ES-I3 (cell line): ENCODE results near the gene SIGLEC11.

Experiments
- H3K36me3 ChIP-seq: 2 replicates; pipeline ENCODE4 v1.6.1; 2013; ENCODE audit warnings: mild to moderate bottlenecking, low read length, control low read depth, moderate library complexity; ENCODE audit not compliant: insufficient read depth
- H3K4me1 ChIP-seq: 2 replicates; pipeline ENCODE4 v1.6.1; 2013; ENCODE audit warnings: mild to moderate bottlenecking, control low read depth, low read length; ENCODE audit not compliant: insufficient read depth
- H3K9ac ChIP-seq: 2 replicates; pipeline ENCODE4 v1.6.1; 2013; ENCODE audit warnings: low read depth, mild to moderate bottlenecking, low read length, moderate library complexity
- H3K9me3 ChIP-seq: 2 replicates; pipeline ENCODE4 v1.6.1; 2013; ENCODE audit warnings: mild to moderate bottlenecking, low read length, moderate library complexity; ENCODE audit not compliant: control insufficient read depth, insufficient read depth

SIGLEC11 gene

DNA sequence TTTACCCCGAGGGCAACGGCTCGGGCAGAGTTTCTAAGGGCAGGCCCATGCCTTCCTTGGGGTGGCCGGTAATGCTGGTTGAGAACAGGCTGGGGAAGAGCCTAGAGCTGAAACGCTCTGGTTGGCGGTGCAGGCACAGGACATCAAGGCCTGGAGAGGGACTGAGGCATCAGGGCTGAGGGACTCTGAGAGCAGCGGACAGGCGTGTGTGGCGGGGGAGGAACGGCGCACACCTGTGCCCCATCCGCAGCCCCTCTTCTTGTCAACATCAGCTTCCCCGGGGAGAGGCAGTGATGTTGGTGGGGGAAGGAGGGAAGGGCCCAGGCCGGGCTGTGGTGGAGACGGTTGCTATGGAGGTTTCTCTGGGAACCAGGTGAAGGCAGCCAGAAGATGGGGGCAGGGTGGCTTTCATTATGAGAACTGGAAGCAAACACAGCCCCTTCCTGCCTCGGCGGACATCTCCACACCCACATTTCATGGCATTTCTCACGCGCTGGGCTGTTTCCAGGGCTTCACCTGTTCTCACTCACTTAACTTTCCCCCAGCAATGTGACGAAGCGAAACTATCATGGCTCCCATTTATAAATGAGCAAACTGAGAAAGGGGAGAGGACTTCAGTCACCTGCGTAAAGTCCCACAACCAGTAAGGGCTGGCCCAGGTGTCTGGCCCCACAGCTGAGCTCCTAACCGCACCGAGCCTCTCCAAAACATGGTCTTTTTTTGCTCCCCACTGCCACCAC lies 40.2 kb downstream of the SIGLEC11 start:
- Histone ChIP-seq H3K9me3 (no peaks in the 10 kb centered on the region), H3K9ac (no peak overlapping the region), H3K4me1 (peaks cover 7% of the 10 kb centered on the region; the same call in 1 of the 2 replicates), H3K36me3 (peaks cover 8% of the 10 kb centered on the region; the same call in 1 of the 2 replicates)

DNA sequence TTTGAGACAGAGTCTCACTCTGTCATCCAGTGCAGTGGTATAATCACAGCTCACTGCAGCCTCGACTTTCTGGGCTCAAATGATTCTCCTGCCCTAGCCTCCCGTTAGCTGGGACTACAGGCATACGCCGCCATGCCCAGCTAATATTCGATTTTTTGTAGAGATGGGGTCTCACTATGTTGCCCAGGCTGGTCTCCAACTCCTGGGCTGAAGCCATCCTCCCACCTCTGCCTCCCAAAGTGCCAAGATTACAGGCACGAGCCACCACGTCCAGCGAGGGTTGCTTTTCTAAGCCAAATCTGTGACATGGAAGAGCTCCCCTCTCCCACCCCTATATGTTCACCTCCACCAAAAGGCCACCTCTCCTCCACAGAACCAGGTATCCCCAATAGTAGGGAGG lies 42.9 kb downstream of the SIGLEC11 start:
- Histone ChIP-seq H3K9me3 (no peaks in the 10 kb centered on the region), H3K4me1 (peaks cover 7% of the 10 kb centered on the region; the same call in 1 of the 2 replicates), H3K36me3 (peaks cover 10% of the 10 kb centered on the region), H3K9ac (no peak overlapping the region)

DNA sequence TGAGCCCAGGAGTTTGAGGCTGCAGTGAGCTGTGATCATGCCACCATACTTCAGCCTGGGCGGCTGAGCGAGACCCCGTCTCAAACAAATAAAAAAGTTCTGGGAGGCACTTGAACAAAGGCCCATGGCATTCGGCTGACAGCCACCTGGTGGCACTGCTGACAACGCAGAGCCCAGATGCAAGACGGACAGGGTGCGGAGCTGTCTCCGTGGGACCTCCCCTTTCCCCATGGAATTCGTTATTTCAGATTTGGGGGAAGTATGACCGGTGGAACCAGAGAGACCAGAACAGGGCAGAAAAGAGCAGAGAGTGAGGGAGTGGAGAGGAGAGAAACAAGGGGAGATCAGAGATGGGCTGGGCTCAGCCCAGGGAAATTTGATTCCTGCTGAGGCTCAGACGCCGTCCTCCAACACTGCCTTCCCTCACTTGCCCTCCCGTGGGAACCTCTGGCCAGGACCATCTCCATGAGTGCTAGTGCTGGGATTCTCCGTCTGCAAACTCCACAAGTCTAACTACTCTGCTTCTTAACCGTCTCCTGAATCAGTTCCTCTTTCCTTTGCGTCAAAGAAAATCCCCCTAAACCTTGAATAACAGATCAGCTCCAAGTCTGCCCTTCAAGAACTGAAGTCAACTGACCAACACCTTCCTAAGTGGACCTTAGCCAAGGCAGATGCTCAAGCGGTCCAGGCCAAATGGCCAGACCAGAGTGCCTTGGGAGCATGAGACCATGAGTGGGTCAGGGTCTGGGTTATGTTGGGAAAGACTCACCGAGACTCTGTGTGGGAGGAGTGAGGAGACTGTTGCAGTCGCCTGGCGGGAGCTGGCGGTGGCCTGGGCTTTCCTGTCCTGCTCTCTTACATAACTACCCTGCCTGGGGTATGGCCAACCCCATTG lies 43.9 kb downstream of the SIGLEC11 start:
- Histone ChIP-seq H3K4me1 (peaks cover 7% of the 10 kb centered on the region; the same call in 1 of the 2 replicates), H3K9ac (no peak overlapping the region)

DNA sequence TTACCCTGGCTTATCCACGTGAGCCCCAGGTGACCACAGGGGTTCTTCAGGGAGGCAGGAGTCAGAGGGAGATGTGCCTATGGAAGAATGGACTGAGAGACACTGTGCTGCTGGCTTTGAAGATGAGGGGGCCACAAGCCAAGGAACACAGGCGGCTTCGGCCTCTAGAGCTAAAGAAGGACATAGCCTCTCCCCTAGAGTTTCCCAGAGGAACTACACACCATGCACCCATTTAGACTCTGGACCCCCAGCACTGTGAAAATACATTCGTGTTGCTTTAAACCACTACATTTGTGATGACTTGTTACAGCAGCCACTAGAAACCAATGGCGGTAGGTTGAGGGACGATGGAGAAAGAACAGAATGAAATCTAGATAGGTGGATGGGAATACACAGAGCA lies 45.7 kb downstream of the SIGLEC11 start:
- H3K36me3 ChIP-seq: peaks cover 7% of the 10 kb centered on the region

More for the DNA sequence above, 43.9 kb downstream of the SIGLEC11 start:
- H3K36me3 ChIP-seq: peaks cover 10% of the 10 kb centered on the region
- H3K9me3 ChIP-seq: no peaks in the 10 kb centered on the region

DNA sequence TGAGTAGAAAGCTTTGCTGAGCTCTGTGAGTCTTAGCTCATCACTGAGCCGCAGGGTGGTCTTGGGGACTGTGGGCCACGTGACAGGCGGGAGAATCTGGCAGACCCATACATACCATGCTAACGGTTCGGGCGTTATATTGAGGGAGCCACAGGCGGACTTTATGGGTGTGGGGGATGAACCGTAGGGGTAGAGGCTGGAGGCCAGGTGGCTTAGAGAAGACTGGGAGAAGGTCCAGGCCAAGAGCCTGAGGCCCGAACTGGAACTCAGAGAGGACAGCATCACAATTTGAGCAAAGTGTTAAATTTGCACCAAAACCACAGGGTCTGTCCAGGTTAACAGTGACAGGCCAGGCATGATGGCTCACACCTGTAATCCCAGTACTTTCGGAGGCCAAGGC lies 47.3 kb downstream of the SIGLEC11 start:
- Histone ChIP-seq H3K9ac (no peak overlapping the region), H3K36me3 (peaks cover 7% of the 10 kb centered on the region), H3K9me3 (no peaks in the 10 kb centered on the region), H3K4me1 (peaks cover 7% of the 10 kb centered on the region; the same call in 1 of the 2 replicates)

More for the DNA sequence above, 45.7 kb downstream of the SIGLEC11 start:
- H3K9me3 ChIP-seq: no peaks in the 10 kb centered on the region
- H3K9ac ChIP-seq: no peak overlapping the region
- peaks cover 7% of the 10 kb centered on the region; the same call in 1 of the 2 replicates for H3K4me1 ChIP-seq

DNA sequence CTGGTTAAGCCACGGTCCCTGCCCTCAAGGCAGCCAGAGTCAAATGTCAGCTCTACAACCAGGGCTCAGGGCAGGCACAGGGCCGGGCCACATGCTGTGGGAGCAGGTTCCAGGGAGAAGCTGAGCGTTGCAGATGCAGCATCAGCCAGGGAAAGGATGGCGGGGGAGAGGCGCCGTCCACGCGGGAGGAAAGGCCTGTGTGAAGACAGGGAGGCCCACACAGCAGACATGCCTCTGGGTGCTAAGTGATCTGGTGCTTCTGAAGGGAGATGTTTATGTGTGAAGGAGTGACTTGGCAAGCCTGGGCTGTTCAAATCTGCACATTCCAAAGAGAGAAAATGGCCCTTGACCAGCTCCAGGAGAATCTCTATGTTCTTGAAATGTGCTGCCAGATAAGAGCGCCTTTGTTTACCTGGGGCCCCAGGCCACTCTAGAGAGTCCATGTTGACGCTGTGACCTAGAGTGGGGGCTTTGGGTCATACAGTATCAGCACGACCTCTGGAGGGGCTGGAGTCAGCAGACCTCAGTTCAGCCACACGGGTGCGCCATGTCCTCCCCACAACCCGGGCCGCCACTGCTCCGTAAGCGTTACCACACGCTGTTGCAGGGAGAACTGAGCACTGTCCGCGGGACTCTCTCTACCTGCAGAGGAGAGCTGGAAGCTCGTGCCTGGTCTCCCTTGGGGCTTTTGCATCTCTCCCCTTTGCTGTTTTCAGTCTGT lies 47.8 kb downstream of the SIGLEC11 start:
- Histone ChIP-seq H3K36me3 (peaks cover 7% of the 10 kb centered on the region), H3K9ac (no peak overlapping the region), H3K9me3 (no peaks in the 10 kb centered on the region), H3K4me1 (peaks cover 7% of the 10 kb centered on the region; the same call in 1 of the 2 replicates)

DNA sequence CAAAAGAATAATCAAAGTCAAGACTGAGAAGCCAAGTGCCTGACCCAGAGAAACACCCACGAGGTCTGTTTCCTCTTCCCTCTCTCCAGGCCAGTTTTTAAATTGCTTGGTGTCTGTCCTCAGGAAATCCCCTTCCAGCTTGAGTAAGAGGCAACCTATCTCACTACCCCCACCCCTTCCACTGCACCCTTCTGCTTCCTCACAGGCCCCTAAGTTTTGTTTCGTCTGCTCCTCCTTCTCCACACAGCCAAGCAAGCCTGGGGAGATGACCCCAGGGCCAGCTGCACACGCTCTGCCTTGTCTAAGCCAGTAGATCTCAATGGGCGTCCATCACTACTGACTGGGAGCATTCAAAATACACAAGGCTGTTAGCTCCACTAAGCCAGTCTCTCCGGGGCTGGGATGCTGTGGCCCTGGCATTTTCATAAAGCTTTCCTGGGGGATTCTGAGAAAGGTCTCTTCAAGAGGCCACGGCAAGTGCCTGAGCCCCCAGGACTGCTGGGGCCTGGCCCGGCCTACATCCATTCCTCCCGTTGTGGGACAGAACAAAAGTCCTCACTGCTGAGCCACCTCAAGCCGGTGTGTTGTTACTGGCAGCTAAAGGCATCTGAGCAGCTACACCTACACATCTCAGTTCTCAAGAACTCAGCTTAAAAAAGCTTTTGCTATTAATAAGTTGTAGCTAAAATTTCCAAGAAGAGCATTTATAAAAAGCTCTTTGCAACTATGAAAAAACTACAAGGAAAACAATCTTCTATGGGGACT lies 49.4 kb downstream of the SIGLEC11 start:
- H3K4me1 ChIP-seq: no peaks in the 10 kb centered on the region
- H3K9me3 ChIP-seq: no peaks in the 10 kb centered on the region
- H3K9ac ChIP-seq: no peak overlapping the region
- peaks cover 7% of the 10 kb centered on the region for H3K36me3 ChIP-seq

DNA sequence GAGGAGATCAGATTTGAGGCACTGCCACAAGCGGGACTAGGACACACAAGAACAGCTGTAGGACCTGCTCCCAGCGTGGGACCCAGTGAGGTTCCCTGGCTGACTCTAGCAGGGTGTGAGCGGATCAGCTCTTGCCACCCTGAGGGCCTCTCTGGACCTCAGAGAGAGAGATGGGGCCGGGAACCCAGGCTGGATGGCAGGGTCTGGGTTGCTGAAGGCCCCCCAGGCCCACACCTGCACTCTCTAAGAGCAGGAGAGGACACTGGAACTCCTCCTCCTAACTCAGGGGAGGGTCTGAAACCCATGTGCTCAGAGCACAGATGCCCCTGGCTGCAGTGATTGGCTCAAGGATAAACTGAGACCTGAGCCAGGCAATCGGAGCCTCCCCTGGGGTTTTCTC lies 50.8 kb downstream of the SIGLEC11 start:
- Histone ChIP-seq H3K9ac (no peak overlapping the region), H3K9me3 (no peaks in the 10 kb centered on the region), H3K36me3 (peaks cover 4% of the 10 kb centered on the region), H3K4me1 (no peaks in the 10 kb centered on the region)

DNA sequence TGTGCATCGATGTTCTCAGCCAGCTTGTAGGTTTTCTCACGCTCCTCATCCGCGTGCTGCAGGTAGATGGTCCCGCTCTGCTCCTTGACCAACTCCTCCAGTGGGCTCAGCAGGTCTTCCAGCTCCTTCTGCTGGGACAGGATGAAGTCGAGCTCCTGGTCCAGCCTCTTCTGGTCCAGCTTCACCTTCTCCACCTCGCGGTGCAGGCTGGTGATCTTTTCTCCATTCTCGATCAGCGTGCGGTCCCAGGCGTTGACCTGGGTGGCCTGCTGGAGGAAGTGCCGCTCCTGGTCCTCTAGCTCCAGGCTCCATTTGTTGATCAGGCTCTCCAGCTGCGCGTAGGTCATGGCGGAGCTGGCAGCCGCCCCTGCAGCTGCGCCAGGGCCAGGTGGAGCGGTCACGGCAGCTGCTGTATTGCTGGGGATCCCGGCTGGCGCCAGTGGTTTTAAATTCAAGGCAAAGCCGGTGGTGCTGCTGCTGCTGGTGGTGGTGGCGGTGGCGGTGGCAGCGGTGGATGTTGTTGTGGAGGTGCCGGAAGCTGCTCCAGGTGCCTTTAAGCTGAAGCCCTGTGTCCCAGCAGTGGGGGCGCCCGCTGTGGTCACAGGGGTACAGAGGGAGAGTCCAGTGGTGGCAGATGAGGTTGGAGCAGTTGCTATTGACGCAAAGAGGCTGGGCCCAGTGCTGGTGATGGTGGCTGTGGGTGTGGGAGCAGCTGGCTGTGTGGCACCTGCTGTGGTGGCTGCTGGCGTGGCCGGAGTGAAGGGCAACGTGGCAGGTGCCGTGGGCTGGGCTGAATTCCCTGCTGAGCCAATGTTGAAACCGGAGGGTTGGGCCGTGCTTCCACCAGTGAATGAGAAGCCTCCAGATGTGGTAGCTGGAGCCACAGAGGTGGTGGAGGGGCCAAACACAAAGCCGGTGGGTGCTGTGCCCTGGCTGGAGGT lies 52.2 kb downstream of the SIGLEC11 start:
- Histone ChIP-seq H3K4me1 (no peaks in the 10 kb centered on the region), H3K9ac (no peak overlapping the region), H3K9me3 (no peaks in the 10 kb centered on the region), H3K36me3 (no peaks in the 10 kb centered on the region; the same call in 1 of the 2 replicates)

DNA sequence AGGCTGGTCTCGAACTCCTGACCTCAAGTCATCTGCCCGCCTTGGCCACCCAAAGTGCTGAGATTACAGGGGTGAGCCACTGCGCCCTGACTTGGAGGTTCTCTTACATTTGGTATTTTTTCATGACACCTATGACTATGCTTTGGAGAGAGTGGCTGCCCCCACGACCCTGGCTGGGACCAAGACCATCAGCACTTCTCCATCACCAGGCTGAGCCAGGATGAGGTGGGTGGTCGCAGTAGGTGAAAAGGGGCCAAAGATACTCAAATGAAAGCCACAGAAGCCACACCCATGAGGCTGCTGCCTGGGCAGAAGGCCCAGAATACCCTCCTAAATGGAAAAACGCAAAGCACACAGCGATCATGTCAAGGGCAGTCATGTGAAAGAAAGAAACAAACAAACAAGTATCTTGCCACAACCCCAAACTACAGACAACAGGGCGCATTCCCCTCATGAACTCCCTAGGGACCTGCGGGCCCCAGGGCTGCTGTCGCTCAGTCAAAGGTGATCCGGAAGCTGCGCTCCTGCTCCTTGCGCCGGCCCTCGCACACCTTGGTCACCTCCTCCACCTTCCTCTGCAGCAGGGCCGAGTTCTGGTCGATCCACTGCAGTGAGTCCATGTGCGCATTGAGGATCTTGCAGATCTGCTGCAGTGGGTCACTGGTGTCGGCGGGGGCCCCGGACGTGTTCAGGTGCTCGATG lies 53.1 kb downstream of the SIGLEC11 start:
- H3K9ac ChIP-seq: no peak overlapping the region

DNA sequence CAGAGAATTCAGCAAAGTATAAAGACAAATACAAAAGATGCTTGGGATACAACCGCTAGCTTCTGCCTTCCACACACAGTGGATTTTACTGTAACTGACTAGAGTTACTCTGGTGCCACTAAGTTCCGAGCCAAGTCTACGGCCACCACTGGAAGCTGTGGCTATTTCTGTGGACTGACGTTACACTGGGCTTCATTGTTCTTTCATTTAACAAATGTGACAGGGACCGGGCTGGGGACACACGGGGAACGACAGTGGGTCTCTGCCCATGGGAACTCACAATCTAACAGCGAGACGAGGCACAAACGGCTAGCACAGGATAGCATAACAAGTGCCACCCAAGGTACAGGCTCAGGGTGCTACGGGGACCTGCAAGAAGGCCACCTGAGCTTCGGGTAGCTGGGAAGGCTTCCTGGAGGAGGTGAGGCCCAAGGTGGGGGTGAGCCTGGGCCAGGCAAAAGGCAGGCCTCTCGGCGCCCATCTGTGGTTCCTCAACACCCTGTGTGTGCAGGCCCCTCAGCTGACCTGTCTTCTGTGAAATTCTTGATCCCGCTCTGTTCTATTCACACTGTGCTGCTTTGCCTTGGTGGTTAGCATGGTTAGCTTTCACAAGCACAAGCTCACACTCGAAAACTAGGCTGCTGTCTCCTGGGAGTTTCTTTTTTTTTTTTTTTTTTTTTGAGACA lies 54.0 kb downstream of the SIGLEC11 start:
- no peak overlapping the region for H3K9ac ChIP-seq
- H3K9me3 ChIP-seq: no peaks in the 10 kb centered on the region
- H3K36me3 ChIP-seq: no peaks in the 10 kb centered on the region; the same call in 1 of the 2 replicates
- H3K4me1 ChIP-seq: no peaks in the 10 kb centered on the region

More for the DNA sequence above, 53.1 kb downstream of the SIGLEC11 start:
- Histone ChIP-seq H3K36me3 (no peaks in the 10 kb centered on the region; the same call in 1 of the 2 replicates), H3K4me1 (no peaks in the 10 kb centered on the region), H3K9me3 (no peaks in the 10 kb centered on the region)

DNA sequence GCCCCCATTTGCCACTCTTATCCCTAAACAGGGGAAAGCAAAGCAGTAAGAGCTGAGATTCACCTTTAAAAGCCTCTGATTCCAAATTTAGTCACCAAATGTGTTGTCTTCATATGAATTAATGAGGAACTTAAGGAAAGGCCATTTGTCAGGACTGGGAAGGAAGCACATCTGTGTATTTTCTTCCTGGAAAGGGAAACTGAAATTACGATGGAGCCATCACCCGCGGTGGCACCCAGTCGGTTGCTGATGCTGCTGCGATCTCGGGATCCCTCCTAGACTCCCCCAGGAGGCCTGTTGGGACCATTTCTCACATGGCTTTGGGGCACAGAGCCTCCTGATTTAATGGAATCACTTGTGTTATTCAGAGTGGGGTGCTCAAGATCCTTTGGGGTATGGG lies 56.8 kb downstream of the SIGLEC11 start:
- no peak overlapping the region for H3K9ac ChIP-seq
- H3K4me1 ChIP-seq: no peaks in the 10 kb centered on the region
- H3K36me3 ChIP-seq: no peaks in the 10 kb centered on the region; the same call in 1 of the 2 replicates
- H3K9me3 ChIP-seq: no peaks in the 10 kb centered on the region
